Amniotic stem cell (primary cell): ENCODE measurements around the gene AKAP7.
"Not testable (repeated sequence)": the region's sequence is repeated elsewhere in the genome, so short reads cannot be mapped to it uniquely, and the experiment has no call there.

Experiments used
- DNase-seq: peaks from one replicate; lab custom pipeline; 2025; lab: John Stamatoyannopoulos, UW

AKAP7 gene

GRCh38 chr6:131292145-131292938 is 157.1 kb downstream of the AKAP7 start:
- no peak for DNase-seq

- no peak for DNase-seq
Measured at GRCh38 chr6:131293472-131293911, 158.2 kb downstream of the AKAP7 start.

GRCh38 chr6:131295081-131295480 is 159.8 kb downstream of the AKAP7 start:
- no peak for DNase-seq

GRCh38 chr6:131300826-131301225 is 165.6 kb downstream of the AKAP7 start:
- DNase-seq = not testable (repeated sequence)

- no peak for DNase-seq
Measured at GRCh38 chr6:131303338-131303930, 168.2 kb downstream of the AKAP7 start.

- DNase-seq = no peak
Measured at GRCh38 chr6:131305037-131305850, 170.0 kb downstream of the AKAP7 start.

- no peak for DNase-seq
Measured at GRCh38 chr6:131309437-131309836, 174.2 kb downstream of the AKAP7 start.

- DNase-seq = no peak
Measured at GRCh38 chr6:131314838-131315237, 179.6 kb downstream of the AKAP7 start.

- no peak for DNase-seq
Measured at GRCh38 chr6:131316654-131317053, 181.4 kb downstream of the AKAP7 start.

- DNase-seq = no peak
Measured at GRCh38 chr6:131317516-131317915, 182.2 kb downstream of the AKAP7 start.

GRCh38 chr6:131321589-131321988 is 186.3 kb downstream of the AKAP7 start:
- no peak for DNase-seq

GRCh38 chr6:131322125-131322524 is 186.9 kb downstream of the AKAP7 start:
- no peak for DNase-seq

GRCh38 chr6:131325669-131326068 is 190.4 kb downstream of the AKAP7 start:
- DNase-seq = not testable (repeated sequence)

GRCh38 chr6:131328727-131329126 is 193.5 kb downstream of the AKAP7 start:
- not testable (repeated sequence) for DNase-seq

- no peak for DNase-seq
Measured at GRCh38 chr6:131331151-131331550, 195.9 kb downstream of the AKAP7 start.

- DNase-seq = no peak
Measured at GRCh38 chr6:131331873-131332781, 196.9 kb downstream of the AKAP7 start.
